GM12892 (cell line): ENCODE measurements around the gene ACAD9.
"Not testable (repeated sequence)": the region's sequence is repeated elsewhere in the genome, so short reads cannot be mapped to it uniquely, and the experiment has no call there.

ENCODE experiments used
- POLR2A ChIP-seq: IDR thresholded peaks from 2 replicates; pipeline ENCODE4 v1.6.1; 2011; ENCODE audit warnings: low read depth, low read length, control low read depth
- POLR2AphosphoS5 ChIP-seq: IDR thresholded peaks from 2 replicates; pipeline ENCODE4 v1.6.1; 2011; ENCODE audit warnings: low read depth, low read length, control low read depth

DNA sequence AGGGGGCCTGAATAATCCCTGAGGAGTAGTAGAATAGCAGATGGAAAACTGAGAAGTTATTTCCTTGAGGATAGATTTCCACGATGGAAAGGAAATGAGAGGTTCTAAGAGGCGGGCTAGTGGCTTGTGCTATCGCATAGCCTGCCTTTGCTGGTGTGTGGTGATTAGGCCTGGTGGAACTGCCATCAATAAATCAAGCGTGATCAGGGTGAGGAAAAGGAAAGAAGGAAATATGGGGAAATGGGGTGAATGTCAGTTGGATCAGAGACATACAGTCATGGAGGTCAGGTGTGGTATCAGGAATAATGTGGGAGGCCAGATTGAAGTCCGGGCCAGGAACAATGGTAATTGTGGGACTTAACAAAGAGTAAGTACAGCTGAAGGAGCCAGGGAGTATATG lies 48.7 kb upstream of the ACAD9 start:
- not testable (repeated sequence) for TF ChIP-seq POLR2AphosphoS5, POLR2A
